ENCODE results near the gene USP36. TPM values are rescaled to one million over a fixed set of nuclear protein-coding genes. Genes with fewer than 3 reads are reported as not detected.

Gene USP36
- total and polyA plus RNA-seq, 2 experiments from 2014 or later, result 27.1 to 27.8 TPM

DNA sequence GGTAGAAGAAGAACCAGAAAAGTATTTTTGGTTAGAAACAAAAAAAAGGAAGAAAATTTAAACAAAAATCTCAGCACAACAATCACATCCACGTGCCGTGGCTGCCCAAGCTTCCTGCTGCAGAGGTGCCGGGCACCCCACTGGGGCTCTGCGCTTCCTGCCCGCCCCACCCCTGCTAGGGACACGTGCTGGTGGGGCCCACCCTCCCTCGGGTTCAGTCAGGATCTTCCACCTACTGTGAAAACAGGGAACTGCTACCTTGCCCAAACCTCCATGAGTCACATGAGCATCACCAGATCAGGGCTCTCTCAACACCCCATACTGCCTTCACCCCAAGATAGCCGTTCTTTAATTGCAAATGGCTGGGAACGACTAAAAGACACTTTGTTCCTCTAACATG is 34.2 kb downstream of the USP36 start:
- Histone ChIP-seq H3K27me3 (no peaks in the 10 kb centered on the region), H3K4me1 (ENCODE audit: low read depth) (no peaks in the 10 kb centered on the region), H3K27ac (no peak overlapping the region), H3K4me3 (no peak overlapping the region), H3K36me3 (peaks cover 58% of the 10 kb centered on the region), H3K9me3 (ENCODE audit: low read depth) (no peaks in the 10 kb centered on the region)
- DNase-seq (ENCODE audit: low read depth in 1 of 2, low spot score in 1 of 2), result no peak
- TF ChIP-seq, protein P1, sequence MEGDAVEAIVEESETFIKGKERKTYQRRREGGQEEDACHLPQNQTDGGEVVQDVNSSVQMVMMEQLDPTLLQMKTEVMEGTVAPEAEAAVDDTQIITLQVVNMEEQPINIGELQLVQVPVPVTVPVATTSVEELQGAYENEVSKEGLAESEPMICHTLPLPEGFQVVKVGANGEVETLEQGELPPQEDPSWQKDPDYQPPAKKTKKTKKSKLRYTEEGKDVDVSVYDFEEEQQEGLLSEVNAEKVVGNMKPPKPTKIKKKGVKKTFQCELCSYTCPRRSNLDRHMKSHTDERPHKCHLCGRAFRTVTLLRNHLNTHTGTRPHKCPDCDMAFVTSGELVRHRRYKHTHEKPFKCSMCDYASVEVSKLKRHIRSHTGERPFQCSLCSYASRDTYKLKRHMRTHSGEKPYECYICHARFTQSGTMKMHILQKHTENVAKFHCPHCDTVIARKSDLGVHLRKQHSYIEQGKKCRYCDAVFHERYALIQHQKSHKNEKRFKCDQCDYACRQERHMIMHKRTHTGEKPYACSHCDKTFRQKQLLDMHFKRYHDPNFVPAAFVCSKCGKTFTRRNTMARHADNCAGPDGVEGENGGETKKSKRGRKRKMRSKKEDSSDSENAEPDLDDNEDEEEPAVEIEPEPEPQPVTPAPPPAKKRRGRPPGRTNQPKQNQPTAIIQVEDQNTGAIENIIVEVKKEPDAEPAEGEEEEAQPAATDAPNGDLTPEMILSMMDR (IDR thresholded peaks at IDR 0.05; ENCODE audit: low read depth, low read length), result no peak

DNA sequence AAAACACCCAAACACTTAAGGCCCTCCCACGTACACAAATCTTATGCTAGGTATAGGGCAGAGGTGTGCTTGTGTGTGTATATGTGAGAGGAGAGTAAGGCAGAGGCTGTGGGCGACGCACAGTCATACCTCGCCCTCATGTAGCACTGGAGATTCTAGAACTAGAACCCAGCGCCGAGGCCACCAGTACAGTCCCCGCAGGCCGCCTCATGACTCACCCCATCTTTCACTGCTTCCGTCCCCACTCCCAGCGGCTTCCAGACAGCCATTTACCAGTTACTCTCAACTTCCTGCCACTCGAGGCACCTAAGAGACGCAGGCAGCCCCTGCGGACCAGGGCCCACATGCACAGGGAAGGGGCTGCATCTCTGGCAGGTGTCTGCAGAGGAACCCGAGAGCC is 35.3 kb downstream of the USP36 start:
- H3K9me3 ChIP-seq (ENCODE audit: low read depth), result no peaks in the 10 kb centered on the region
- H3K27ac ChIP-seq, result no peak overlapping the region
- H3K4me1 ChIP-seq (ENCODE audit: low read depth), result no peaks in the 10 kb centered on the region

GRCh38 chr17:78804777-78805176 is 35.8 kb downstream of the USP36 start:
- Histone ChIP-seq H3K27ac (no peak overlapping the region), H3K4me3 (no peak overlapping the region), H3K27me3 (no peaks in the 10 kb centered on the region), H3K9me3 (ENCODE audit: low read depth) (no peaks in the 10 kb centered on the region), H3K36me3 (peaks cover 44% of the 10 kb centered on the region), H3K4me1 (ENCODE audit: low read depth) (no peaks in the 10 kb centered on the region)
- TF ChIP-seq, protein P1 (IDR thresholded peaks at IDR 0.05; ENCODE audit: low read depth, low read length), result no peak
- DNase-seq (ENCODE audit: low read depth in 1 of 2, low spot score in 1 of 2), result no peak

More for the DNA sequence above, 35.3 kb downstream of the USP36 start:
- no peak overlapping the region for H3K4me3 ChIP-seq
- no peak for DNase-seq (ENCODE audit: low read depth in 1 of 2, low spot score in 1 of 2)
- no peaks in the 10 kb centered on the region for H3K27me3 ChIP-seq
- TF ChIP-seq, protein P1 (IDR thresholded peaks at IDR 0.05; ENCODE audit: low read depth, low read length), result no peak
- H3K36me3 ChIP-seq, result peaks cover 49% of the 10 kb centered on the region

DNA sequence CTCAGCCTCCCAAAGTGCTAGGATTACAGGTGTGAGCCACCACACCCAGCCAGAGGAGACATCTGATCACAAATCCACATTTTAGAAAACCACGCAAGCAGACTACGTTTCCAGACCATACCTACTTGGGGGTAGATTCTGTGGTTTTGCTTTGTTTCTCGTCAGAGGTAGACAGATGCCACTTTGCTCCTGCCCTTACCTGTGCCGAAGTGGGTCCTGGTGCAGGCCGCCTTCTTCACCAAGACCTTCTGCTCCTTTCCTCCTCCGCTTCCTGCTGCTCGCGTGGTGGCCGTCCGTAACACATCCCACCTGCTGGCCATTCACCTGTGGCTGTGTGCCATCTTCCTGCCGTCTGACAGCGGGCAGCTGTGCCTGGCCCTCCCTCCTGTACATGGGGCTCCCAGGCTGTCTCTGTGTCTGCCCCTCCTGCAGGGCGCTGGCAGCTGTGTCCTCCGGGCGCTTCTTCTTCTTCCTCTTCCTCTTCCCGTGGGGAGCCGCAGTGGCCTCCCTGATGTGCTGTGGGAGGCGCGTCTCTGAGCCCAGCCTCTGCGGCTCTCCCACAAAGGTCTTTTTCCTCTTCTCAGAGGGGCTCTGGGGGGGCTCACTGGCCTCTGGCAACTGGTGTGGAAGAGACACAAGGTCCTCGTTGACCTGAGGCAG is 37.3 kb downstream of the USP36 start:
- H3K27me3 ChIP-seq, result no peaks in the 10 kb centered on the region
- H3K36me3 ChIP-seq, result peaks cover 32% of the 10 kb centered on the region
- H3K4me3 ChIP-seq, result no peak overlapping the region
- no peak overlapping the region for H3K27ac ChIP-seq
- no peak for DNase-seq (ENCODE audit: low read depth in 1 of 2, low spot score in 1 of 2)
- TF ChIP-seq, protein P1 (IDR thresholded peaks at IDR 0.05; ENCODE audit: low read depth, low read length), result no peak
- no peaks in the 10 kb centered on the region for H3K4me1 ChIP-seq (ENCODE audit: low read depth)
- H3K9me3 ChIP-seq (ENCODE audit: low read depth), result no peaks in the 10 kb centered on the region

- no peaks in the 10 kb centered on the region for H3K27me3 ChIP-seq
- peaks cover 33% of the 10 kb centered on the region for H3K36me3 ChIP-seq
- DNase-seq (ENCODE audit: low read depth in 1 of 2, low spot score in 1 of 2), result no peak
- H3K4me1 ChIP-seq (ENCODE audit: low read depth), result no peaks in the 10 kb centered on the region
- TF ChIP-seq, protein P1 (IDR thresholded peaks at IDR 0.05; ENCODE audit: low read depth, low read length), result no peak
- no peaks in the 10 kb centered on the region for H3K9me3 ChIP-seq (ENCODE audit: low read depth)
- H3K27ac ChIP-seq, result no peak overlapping the region
- no peak overlapping the region for H3K4me3 ChIP-seq
Measured at GRCh38 chr17:78802459-78802858, 38.2 kb downstream of the USP36 start.
